IMR-90 (cell line): Measurements from ENCODE around the gene PRR23B. TPM values are rescaled to one million over a fixed set of nuclear protein-coding genes. Genes with fewer than 3 reads are reported as not detected.

Experiments
- ATAC-seq: fragments of 200-7000 bp; cut with Tn5 transposase; 2 replicates; pipeline ENCODE4 v1.9.1; 2020; ENCODE audit warnings: low read depth, mild to moderate bottlenecking, moderate library complexity
- BruUV-seq: library from RNA; stranded (reverse); fragments of 400-500 nt; replicated peaks from 2 replicates; lab custom pipeline; 2021; lab: Mats Ljungman, UMichigan
- CTCF ChIA-PET: fragments of 300-600 bp; formaldehyde crosslinking; extraction: SDS; loops from one replicate; lab custom pipeline; 2021; ENCODE audit warnings: antibody characterized with exemption; lab: Yijun Ruan, JAX
- POLR2A ChIA-PET: fragments of 300-600 bp; sonication (Branson Sonifier 250); formaldehyde crosslinking; loops from one replicate; lab custom pipeline; 2022; ENCODE audit warnings: antibody characterized with exemption; ENCODE audit not compliant: unreplicated experiment; lab: Charles Lee
- DNase-seq: peaks from one replicate; pipeline ENCODE4 v3.0.0; 2013
- H2AFZ ChIP-seq: replicated peaks from 2 replicates; pipeline ENCODE3; 2013; ENCODE audit warnings: low read length, mild to moderate bottlenecking; ENCODE audit not compliant: poor library complexity
- H2AK5ac ChIP-seq: 2 replicates; pipeline ENCODE4 v1.6.1; 2013; ENCODE audit warnings: low read depth, low read length, inconsistent platforms
- H2AK9ac ChIP-seq: replicated peaks from 2 replicates; pipeline ENCODE3; 2013; ENCODE audit warnings: mild to moderate bottlenecking, low read depth, low read length, moderate library complexity; ENCODE audit not compliant: poor library complexity
- H2BK120ac ChIP-seq: 2 replicates; pipeline ENCODE4 v1.6.1; 2013; ENCODE audit warnings: low read depth, low read length, inconsistent platforms
- H2BK15ac ChIP-seq: 3 replicates; pipeline ENCODE4 v1.6.1; 2013; ENCODE audit warnings: low read depth, low read length, inconsistent platforms
- H2BK20ac ChIP-seq: 2 replicates; pipeline ENCODE4 v1.6.1; 2013; ENCODE audit warnings: low read depth, mild to moderate bottlenecking, inconsistent platforms, low read length, moderate library complexity
- H2BK5ac ChIP-seq: 2 replicates; pipeline ENCODE4 v1.6.1; 2013; ENCODE audit warnings: mild to moderate bottlenecking, low read depth, low read length, inconsistent platforms; ENCODE audit not compliant: poor library complexity, severe bottlenecking
- H3K14ac ChIP-seq: replicated peaks from 2 replicates; pipeline ENCODE4 v1.6.1; 2013; ENCODE audit warnings: low read depth, low read length, inconsistent platforms
- H3K18ac ChIP-seq: 2 replicates; pipeline ENCODE4 v1.6.1; 2013; ENCODE audit warnings: low read depth, low read length, control low read depth
- H3K23ac ChIP-seq: 2 replicates; pipeline ENCODE4 v1.6.1; 2013; ENCODE audit warnings: low read depth, low read length, inconsistent platforms
- H3K27ac ChIP-seq: 2 replicates; pipeline ENCODE4 v1.5.1; 2013; ENCODE audit warnings: mild to moderate bottlenecking, control low read depth, low read length; ENCODE audit not compliant: insufficient read depth
- H3K27me3 ChIP-seq: 2 replicates; pipeline ENCODE4 v1.6.1; 2013; ENCODE audit warnings: low read length; ENCODE audit not compliant: control insufficient read depth, insufficient read depth
- H3K36me3 ChIP-seq: 2 replicates; pipeline ENCODE4 v1.6.1; 2013; ENCODE audit warnings: low read length, mixed read lengths; ENCODE audit not compliant: control insufficient read depth, insufficient read depth
- H3K4ac ChIP-seq: 2 replicates; pipeline ENCODE4 v1.6.1; 2013; ENCODE audit warnings: low read depth, low read length, inconsistent platforms
- H3K4me1 ChIP-seq: 2 replicates; pipeline ENCODE4 v1.6.1; 2013; ENCODE audit warnings: low read length, mixed read lengths; ENCODE audit not compliant: control insufficient read depth, insufficient read depth
- H3K4me2 ChIP-seq: 2 replicates; pipeline ENCODE4 v1.6.1; 2013; ENCODE audit warnings: low read depth, mild to moderate bottlenecking, control low read depth, low read length, moderate library complexity
- H3K4me3 ChIP-seq: 2 replicates; pipeline ENCODE4 v1.5.1; 2013; ENCODE audit warnings: low read depth, mild to moderate bottlenecking, control low read depth, low read length, moderate library complexity; ENCODE audit not compliant: insufficient read depth
- H3K56ac ChIP-seq: 2 replicates; pipeline ENCODE4 v1.6.1; 2013; ENCODE audit warnings: low read length, inconsistent platforms; ENCODE audit not compliant: insufficient read depth; ENCODE audit errors: extremely low read depth
- H3K79me1 ChIP-seq, 2 experiments: 2 replicates each; pipeline ENCODE4 v1.6.1; 2013; ENCODE audit warnings: low read length in 2 of 2, inconsistent platforms in 1 of 2, low read depth in 1 of 2
- H3K9ac ChIP-seq: 2 replicates; pipeline ENCODE4 v1.6.1; 2013; ENCODE audit warnings: low read depth, low read length, control low read depth
- H3K9me1 ChIP-seq: 2 replicates; pipeline ENCODE4 v1.6.1; 2013; ENCODE audit warnings: low read length, inconsistent platforms; ENCODE audit not compliant: insufficient read depth
- H3K9me3 ChIP-seq: 2 replicates; pipeline ENCODE4 v1.6.1; 2013; ENCODE audit warnings: low read length; ENCODE audit not compliant: control insufficient read depth, insufficient read depth
- H4K20me1 ChIP-seq: 2 replicates; pipeline ENCODE4 v1.6.1; 2013; ENCODE audit warnings: low read length, inconsistent platforms; ENCODE audit not compliant: insufficient read depth
- H4K5ac ChIP-seq: 2 replicates; pipeline ENCODE4 v1.6.1; 2013; ENCODE audit warnings: mild to moderate bottlenecking, low read depth, low read length, control low read depth
- H4K8ac ChIP-seq, 2 experiments: 2 replicates each; pipeline ENCODE4 v1.6.1; 2013; ENCODE audit warnings: low read depth in 2 of 2, low read length in 2 of 2, control low read depth in 1 of 2, inconsistent platforms in 1 of 2
- H4K91ac ChIP-seq: 2 replicates; pipeline ENCODE4 v1.6.1; 2013; ENCODE audit warnings: low read depth, low read length, inconsistent platforms; ENCODE audit not compliant: insufficient read depth
- BHLHE40 ChIP-seq: fragments of 150-350 bp; IDR thresholded peaks from 2 replicates; pipeline ENCODE4 v1.6.1; 2016; ENCODE audit warnings: mild to moderate bottlenecking, low read depth, low read length
- CEBPB ChIP-seq: IDR thresholded peaks from 2 replicates; pipeline ENCODE4 v1.6.1; 2012; ENCODE audit warnings: low read depth, low read length, improper control_type of control experiment
- CHD1 ChIP-seq: IDR thresholded peaks from 2 replicates; pipeline ENCODE4 v1.6.1; 2012; ENCODE audit warnings: low read depth, low read length, improper control_type of control experiment
- CTCF ChIP-seq: conservative IDR thresholded peaks from 2 replicates; pipeline ENCODE4 v1.5.1; 2012; ENCODE audit warnings: mild to moderate bottlenecking, low read depth, low read length, improper control_type of control experiment
- ELK1 ChIP-seq: fragments of 150-350 bp; IDR thresholded peaks from 2 replicates; pipeline ENCODE4 v1.6.1; 2016; ENCODE audit warnings: low read depth, mild to moderate bottlenecking, low read length, moderate library complexity, borderline replicate concordance
- FOS ChIP-seq: fragments of 150-350 bp; IDR thresholded peaks from 2 replicates; pipeline ENCODE4 v1.6.1; 2016; ENCODE audit warnings: low read depth, low read length
- MAFK ChIP-seq: IDR thresholded peaks from 2 replicates; pipeline ENCODE4 v1.6.1; 2012; ENCODE audit warnings: low read depth, low read length, improper control_type of control experiment
- MAZ ChIP-seq: IDR thresholded peaks from 2 replicates; pipeline ENCODE4 v1.6.1; 2012; ENCODE audit warnings: low read depth, mild to moderate bottlenecking, low read length, improper control_type of control experiment, moderate library complexity, borderline replicate concordance
- MXI1 ChIP-seq: IDR thresholded peaks from 2 replicates; pipeline ENCODE4 v1.6.1; 2012; ENCODE audit warnings: low read depth, mild to moderate bottlenecking, low read length, moderate library complexity, borderline replicate concordance
- NFE2L2 ChIP-seq: fragments of 150-350 bp; IDR thresholded peaks from 2 replicates; pipeline ENCODE4 v1.6.1; 2016; ENCODE audit warnings: low read depth, mild to moderate bottlenecking, low read length
- POLR2A ChIP-seq: IDR thresholded peaks from 2 replicates; pipeline ENCODE4 v1.6.1; 2012; ENCODE audit warnings: mild to moderate bottlenecking, low read depth, low read length
- RAD21 ChIP-seq: IDR thresholded peaks from 2 replicates; pipeline ENCODE4 v1.6.1; 2012; ENCODE audit warnings: low read length, improper control_type of control experiment
- RCOR1 ChIP-seq: IDR thresholded peaks from 2 replicates; pipeline ENCODE4 v1.6.1; 2012; ENCODE audit warnings: mild to moderate bottlenecking, low read length, improper control_type of control experiment; ENCODE audit not compliant: insufficient replicate concordance
- RFX5 ChIP-seq: IDR thresholded peaks from 2 replicates; pipeline ENCODE4 v1.8.0; 2012; ENCODE audit warnings: low read depth, mild to moderate bottlenecking, low read length, moderate library complexity
- SMC3 ChIP-seq: fragments of 150-350 bp; IDR thresholded peaks from 2 replicates; pipeline ENCODE4 v1.6.1; 2016; ENCODE audit warnings: low read depth, mild to moderate bottlenecking, antibody characterized with exemption, low read length, moderate library complexity
- USF2 ChIP-seq: fragments of 150-350 bp; IDR thresholded peaks from 2 replicates; pipeline ENCODE4 v1.6.1; 2017; ENCODE audit warnings: mild to moderate bottlenecking, antibody characterized with exemption, low read length, low read depth
- WGBS, 2 experiments: methylation state at CpG; one replicate each; pipeline versions ENCODE4 v1.1.5 to v1.1.7; 2013; ENCODE audit warnings: missing lambda C conversion rate in 2 of 2; ENCODE audit not compliant: insufficient read length in 1 of 2; ENCODE audit errors: extremely low coverage in 2 of 2; 5-methylcytosine and 5-hydroxymethylcytosine counted together
- dilution Hi-C: fragments of 300-500 bp; cut with HindIII; formaldehyde crosslinking; loops from one replicate; pipeline ENCODE4 v1.14.3; 2018; ENCODE audit warnings: low sequenced_read_pairs; ENCODE audit not compliant: unreplicated experiment
- in situ Hi-C: fragments of 300-500 bp; cut with MboI; formaldehyde crosslinking; loops from 3 replicates; pipeline ENCODE4 v1.14.3; 2019; ENCODE audit warnings: low sequenced_read_pairs, inconsistent platforms, mixed read lengths
- intact Hi-C: fragments of 100-400 bp; cut with micrococcal nuclease; formaldehyde crosslinking; loops from 2 replicates; pipeline ENCODE4 v1.10.0; 2022
- polyA plus RNA-seq, 3 experiments: library from polyadenylated mRNA; depleted of rRNA; stranded (reverse); fragments of >200 nt; gene quantifications; 2 replicates each; pipeline ENCODE4 v1.2.3, GENCODE V29; 2012; ENCODE audit warnings: low replicate concordance in 1 of 3
- total RNA-seq: library from RNA; depleted of rRNA; stranded (reverse); fragments of >200 nt; gene quantifications from 2 replicates; pipeline ENCODE4 v1.2.3, GENCODE V29; 2012

The PRR23B gene
- total and polyA plus RNA-seq, 2 of the 4 experiments (the other 2 are of a cell fraction): not detected

GRCh38 chr3:139006051-139006716 is 14.5 kb downstream of the PRR23B start, which contains the start of gene PRR23A:
Gene PRR23A, minus strand, starts transcription at chr3:139006268. Its CDS starts 0 bp downstream, at chr3:139006268.
- Histone ChIP-seq H3K14ac (no peak within 1 kb of the TSS), H4K8ac (no peak within 1 kb of the TSS), H3K4me2 (no peak within 1 kb of the TSS), H3K9ac (no peak within 1 kb of the TSS), H3K56ac (no peak within 1 kb of the TSS), H3K9me1 (no peaks in the 10 kb centered on the region), H3K4me3 (no peak within 1 kb of the TSS), H3K4me1 (no peaks in the 10 kb centered on the region), H3K23ac (no peak within 1 kb of the TSS), H3K4ac (no peak within 1 kb of the TSS), H4K5ac (no peak within 1 kb of the TSS), H2AFZ (no peak within 1 kb of the TSS), H2AK9ac (no peak within 1 kb of the TSS), H3K9me3 (peaks cover 2% of the 10 kb centered on the region; the same call in 1 of the 2 replicates), H3K36me3 (no peaks in the 10 kb centered on the region), H2BK15ac (no peak within 1 kb of the TSS), H3K27ac (no peak within 1 kb of the TSS), H2AK5ac (no peak within 1 kb of the TSS), H2BK120ac (no peak within 1 kb of the TSS), H3K79me1 (no peaks in the 10 kb centered on the region), H2BK20ac (no peak within 1 kb of the TSS), H2BK5ac (no peak within 1 kb of the TSS), H4K91ac (no peak within 1 kb of the TSS), H4K20me1 (no peaks in the 10 kb centered on the region), H3K18ac (no peak within 1 kb of the TSS), H3K27me3 (no peaks in the 10 kb centered on the region)
- intact Hi-C loops (no loop called here), dilution Hi-C loops (no loop called here), in situ Hi-C loops (no loop called here)
- no TSS peak for BruUV-seq
- ATAC-seq (no peak), DNase-seq (no peak)
- TF ChIP-seq MAZ: no peak
- TF ChIP-seq CHD1: no peak
- TF ChIP-seq USF2: no peak
- TF ChIP-seq RFX5: no peak
- no peak for TF ChIP-seq SMC3
- TF ChIP-seq CTCF: no peak
- TF ChIP-seq RCOR1: no peak
- TF ChIP-seq POLR2A: no peak
- TF ChIP-seq BHLHE40: no peak
- TF ChIP-seq MXI1: no peak
- TF ChIP-seq ELK1: no peak
- TF ChIP-seq FOS: no peak
- TF ChIP-seq MAFK: no peak
- TF ChIP-seq RAD21: no peak
- no peak for TF ChIP-seq NFE2L2
- no peak for TF ChIP-seq CEBPB
- POLR2A ChIA-PET: no interaction called here
- WGBS, 2 experiments: 76% methylated on average over 47 of the region's 60 CpGs; no CpG with 5 or more reads in 1 of the 2 experiments
- CTCF ChIA-PET: no interaction called here
